ENCODE data around the gene SLCO1C1. TPM values are rescaled to one million over a fixed set of nuclear protein-coding genes. Genes with fewer than 3 reads are reported as not detected.

SLCO1C1 gene
- total RNA-seq, 6 experiments from 2014 or later, result not detected

DNA sequence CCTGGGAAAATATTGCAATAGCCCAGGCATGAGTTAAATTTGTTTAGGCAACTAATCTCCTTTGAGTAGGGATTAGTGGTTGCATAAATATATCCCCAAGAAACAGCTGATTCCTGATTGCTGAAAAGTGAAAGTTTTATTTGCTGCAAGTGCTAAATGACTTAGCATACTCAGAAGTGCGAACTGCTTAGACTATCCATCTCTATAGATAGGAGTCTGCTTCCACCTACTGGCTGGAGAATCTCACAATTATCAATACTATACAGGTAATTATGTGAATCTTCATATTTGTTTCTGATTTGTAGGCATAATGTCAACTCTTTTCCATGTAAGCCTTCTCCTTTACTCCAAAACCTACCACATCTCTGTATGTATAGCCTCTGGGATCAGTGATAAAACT is 103.4 kb downstream of the SLCO1C1 start:
- H3K27ac Mint-ChIP-seq, result no peak overlapping the region
- TF ChIP-seq, protein P1, sequence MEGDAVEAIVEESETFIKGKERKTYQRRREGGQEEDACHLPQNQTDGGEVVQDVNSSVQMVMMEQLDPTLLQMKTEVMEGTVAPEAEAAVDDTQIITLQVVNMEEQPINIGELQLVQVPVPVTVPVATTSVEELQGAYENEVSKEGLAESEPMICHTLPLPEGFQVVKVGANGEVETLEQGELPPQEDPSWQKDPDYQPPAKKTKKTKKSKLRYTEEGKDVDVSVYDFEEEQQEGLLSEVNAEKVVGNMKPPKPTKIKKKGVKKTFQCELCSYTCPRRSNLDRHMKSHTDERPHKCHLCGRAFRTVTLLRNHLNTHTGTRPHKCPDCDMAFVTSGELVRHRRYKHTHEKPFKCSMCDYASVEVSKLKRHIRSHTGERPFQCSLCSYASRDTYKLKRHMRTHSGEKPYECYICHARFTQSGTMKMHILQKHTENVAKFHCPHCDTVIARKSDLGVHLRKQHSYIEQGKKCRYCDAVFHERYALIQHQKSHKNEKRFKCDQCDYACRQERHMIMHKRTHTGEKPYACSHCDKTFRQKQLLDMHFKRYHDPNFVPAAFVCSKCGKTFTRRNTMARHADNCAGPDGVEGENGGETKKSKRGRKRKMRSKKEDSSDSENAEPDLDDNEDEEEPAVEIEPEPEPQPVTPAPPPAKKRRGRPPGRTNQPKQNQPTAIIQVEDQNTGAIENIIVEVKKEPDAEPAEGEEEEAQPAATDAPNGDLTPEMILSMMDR (IDR thresholded peaks at IDR 0.05), result no peak
- H3K27me3 Mint-ChIP-seq (ENCODE audit: insufficient read depth), result no peaks in the 10 kb centered on the region; the same call in 1 of the 2 replicates
- H3K4me1 Mint-ChIP-seq (ENCODE audit: low read depth), result no peaks in the 10 kb centered on the region
- peaks cover 19% of the 10 kb centered on the region for H3K9me3 Mint-ChIP-seq
- DNase-seq, result no peak
- H3K36me3 Mint-ChIP-seq (ENCODE audit: low read depth), result 0 out of 2 replicates have a peak, but pooled peaks cover 4% of the 10 kb centered on the region
- H3K4me3 Mint-ChIP-seq, result no peak overlapping the region

- TF ChIP-seq, protein P1 (IDR thresholded peaks at IDR 0.05), result no peak
- no peaks in the 10 kb centered on the region for H3K27me3 Mint-ChIP-seq (ENCODE audit: insufficient read depth)
- peaks cover 5% of the 10 kb centered on the region; the same call in 1 of the 2 replicates for H3K9me3 Mint-ChIP-seq
- no peak overlapping the region for H3K4me3 Mint-ChIP-seq
- no peak for DNase-seq
- H3K4me1 Mint-ChIP-seq (ENCODE audit: low read depth), result no peaks in the 10 kb centered on the region
- H3K36me3 Mint-ChIP-seq (ENCODE audit: low read depth), result no peaks in the 10 kb centered on the region
- no peak overlapping the region for H3K27ac Mint-ChIP-seq
Measured at GRCh38 chr12:20800160-20800559, 105.0 kb downstream of the SLCO1C1 start.

- Mint-ChIP-seq H3K4me3 (no peak overlapping the region), H3K27me3 (ENCODE audit: insufficient read depth) (no peaks in the 10 kb centered on the region), H3K36me3 (ENCODE audit: low read depth) (no peaks in the 10 kb centered on the region), H3K4me1 (ENCODE audit: low read depth) (no peaks in the 10 kb centered on the region), H3K9me3 (no peaks in the 10 kb centered on the region; the same call in 1 of the 2 replicates), H3K27ac (no peak overlapping the region)
- DNase-seq, result no peak
- TF ChIP-seq, protein P1 (IDR thresholded peaks at IDR 0.05), result no peak
Measured at GRCh38 chr12:20801035-20801434, 105.9 kb downstream of the SLCO1C1 start.

Other genes starting within 250 kb of the SLCO1C1 start
- not detected for gene SLCO1B3, start 115.4 kb downstream of the SLCO1C1 start, total RNA-seq (2021; fragmentation: NEBNext Ultra II Directional; extraction: Animal tissue kit (Norgen Biotek cat#: 25700))

Measured in HFFc6 (cell line).